GM12878 (cell line): ENCODE data around the gene PRMT7. TPM values are rescaled to one million over a fixed set of nuclear protein-coding genes. Genes with fewer than 3 reads are reported as not detected.

Experiments
- ATAC-seq: fragments of 200-7000 bp; cut with Tn5 transposase; 3 replicates; pipeline ENCODE4 v1.9.1; 2020; ENCODE audit warnings: mild to moderate bottlenecking, moderate library complexity
- BruUV-seq: library from RNA; stranded (reverse); fragments of 400-500 nt; replicated peaks from 2 replicates; lab custom pipeline; 2021; lab: Mats Ljungman, UMichigan
- CTCF ChIA-PET: fragments of 300-600 bp; sonication (Branson Sonifier 250); formaldehyde crosslinking; extraction: SDS; loops from one replicate; lab custom pipeline; 2021; ENCODE audit warnings: inconsistent platforms; lab: Yijun Ruan, JAX
- POLR2A ChIA-PET: fragments of 350-600 bp; formaldehyde crosslinking; extraction: SDS; loops from one replicate; lab custom pipeline; 2021; ENCODE audit warnings: inconsistent platforms; lab: Charles Lee
- RAD21 ChIA-PET: fragments of 300-600 bp; sonication (Branson Sonifier 250); formaldehyde crosslinking; loops from one replicate; lab custom pipeline; 2023; ENCODE audit warnings: antibody characterized with exemption; ENCODE audit not compliant: unreplicated experiment; lab: Charles Lee
- SMC1A ChIA-PET: fragments of 300-600 bp; sonication (Branson Sonifier 250); formaldehyde crosslinking; loops from one replicate; lab custom pipeline; 2023; ENCODE audit not compliant: unreplicated experiment, uncharacterized antibody; lab: Charles Lee
- DNase-seq: peaks from one replicate; pipeline ENCODE4 v3.0.0-alpha.2; 2011; ENCODE audit warnings: low read depth, low spot score
- FAIRE-seq: peaks from 3 replicates; lab custom pipeline; 2011; peaks lifted over from hg19 to GRCh38; lab: Jason Lieb, UNC
- H2AFZ ChIP-seq: 2 replicates; pipeline ENCODE4 v1.6.0; 2011; ENCODE audit warnings: low read depth, low read length, control low read depth; ENCODE audit not compliant: control insufficient read depth
- H3K27ac ChIP-seq: 2 replicates; pipeline ENCODE4 v1.5.1; 2011; ENCODE audit warnings: control low read depth; ENCODE audit not compliant: control insufficient read depth, insufficient read depth
- H3K27me3 ChIP-seq, 2 experiments: replicated peaks in 1 of 2; 2 replicates each; pipeline versions ENCODE4 v1.6.0 to v1.6.1; 2011; ENCODE audit warnings: low read length in 1 of 2; ENCODE audit not compliant: control insufficient read depth in 2 of 2, insufficient read depth in 2 of 2
- H3K36me3 ChIP-seq, 2 experiments: 2 replicates each; pipeline ENCODE4 v1.5.1; 2011; ENCODE audit warnings: low read length in 1 of 2; ENCODE audit not compliant: control insufficient read depth in 2 of 2, insufficient read depth in 2 of 2
- H3K4me1 ChIP-seq: 2 replicates; pipeline ENCODE4 v1.6.1; 2011; ENCODE audit warnings: mild to moderate bottlenecking, low read length, moderate library complexity, mixed read lengths; ENCODE audit not compliant: control insufficient read depth, insufficient read depth
- H3K4me2 ChIP-seq: 2 replicates; pipeline ENCODE4 v1.6.0; 2011; ENCODE audit warnings: control low read depth; ENCODE audit not compliant: control insufficient read depth, insufficient read depth
- H3K4me3 ChIP-seq: fragments of 200-600 bp; sonication (generic); 2 replicates; pipeline ENCODE4 v1.5.1; 2016
- H3K79me2 ChIP-seq: 2 replicates; pipeline ENCODE4 v1.6.0; 2011; ENCODE audit warnings: low read length; ENCODE audit not compliant: control insufficient read depth, insufficient read depth
- H3K9ac ChIP-seq: 2 replicates; pipeline ENCODE4 v1.8.0; 2011; ENCODE audit warnings: low read length, control low read depth, mixed read lengths; ENCODE audit not compliant: control insufficient read depth, insufficient read depth
- H3K9me3 ChIP-seq: replicated peaks from 3 replicates; pipeline ENCODE4 v1.5.1; 2011; ENCODE audit warnings: mild to moderate bottlenecking, low read length; ENCODE audit not compliant: control insufficient read depth, insufficient read depth
- H4K20me1 ChIP-seq: 2 replicates; pipeline ENCODE4 v1.6.0; 2011; ENCODE audit not compliant: control insufficient read depth, insufficient read depth
- BMI1 ChIP-seq: fragments of 450-650 bp; IDR thresholded peaks from 2 replicates; pipeline ENCODE4 v1.6.1; 2016; ENCODE audit warnings: mild to moderate bottlenecking, moderate library complexity, borderline replicate concordance
- CBX5 ChIP-seq: sonication (generic); IDR thresholded peaks from 2 replicates; pipeline ENCODE4 v1.6.1; 2016; ENCODE audit warnings: low read depth, moderate library complexity, mild to moderate bottlenecking, inconsistent platforms
- CEBPZ ChIP-seq: fragments of 150-350 bp; IDR thresholded peaks from 2 replicates; pipeline ENCODE4 v1.6.1; 2016; ENCODE audit warnings: low read depth, low read length
- CHD1 ChIP-seq: IDR thresholded peaks from 2 replicates; pipeline ENCODE4 v1.6.1; 2012; ENCODE audit warnings: low read depth, low read length, improper control_type of control experiment
- CREB1 ChIP-seq: IDR thresholded peaks from 2 replicates; pipeline ENCODE4 v1.6.1; 2012; ENCODE audit warnings: low read depth, mild to moderate bottlenecking, inconsistent platforms
- GATAD2B ChIP-seq: fragments of 450-650 bp; conservative IDR thresholded peaks from 2 replicates; pipeline ENCODE4 v1.6.1; 2017; ENCODE audit warnings: low read depth, mild to moderate bottlenecking, moderate library complexity
- MTA3 ChIP-seq: IDR thresholded peaks from 2 replicates; pipeline ENCODE4 v1.6.1; 2012; ENCODE audit warnings: low read length, inconsistent platforms, borderline replicate concordance
- NFYA ChIP-seq: IDR thresholded peaks from 2 replicates; pipeline ENCODE4 v1.6.1; 2011; ENCODE audit warnings: low read depth, mild to moderate bottlenecking, low read length, improper control_type of control experiment, borderline replicate concordance
- RB1 ChIP-seq: fragments of 450-650 bp; formaldehyde crosslinking; IDR thresholded peaks from 2 replicates; pipeline ENCODE4 v1.6.1; 2017; ENCODE audit warnings: mild to moderate bottlenecking, borderline replicate concordance
- SIX5 ChIP-seq: IDR thresholded peaks from 2 replicates; pipeline ENCODE4 v1.6.1; 2011; ENCODE audit warnings: mild to moderate bottlenecking, low read depth, low read length, moderate library complexity; ENCODE audit not compliant: severe bottlenecking
- SMAD5 ChIP-seq: IDR thresholded peaks from 2 replicates; pipeline ENCODE4 v1.6.1; 2016; ENCODE audit warnings: antibody characterized with exemption, low read depth
- SMC3 ChIP-seq: IDR thresholded peaks from 2 replicates; pipeline ENCODE4 v1.6.1; 2011; ENCODE audit warnings: low read length, improper control_type of control experiment, borderline replicate concordance
- SPI1 ChIP-seq: IDR thresholded peaks from 2 replicates; pipeline ENCODE4 v1.6.1; 2011; ENCODE audit warnings: low read depth, mild to moderate bottlenecking, low read length, moderate library complexity, borderline replicate concordance; ENCODE audit not compliant: insufficient read depth
- TBL1XR1 ChIP-seq: IDR thresholded peaks from 2 replicates; pipeline ENCODE4 v1.6.1; 2012; ENCODE audit warnings: low read depth, low read length, improper control_type of control experiment
- ZBED1 ChIP-seq: IDR thresholded peaks from 2 replicates; pipeline ENCODE4 v1.6.1; 2016; ENCODE audit warnings: borderline replicate concordance
- WGBS: methylation state at CpG from one replicate; pipeline ENCODE4 v1.1.6; 2016; ENCODE audit warnings: low lambda C conversion rate; ENCODE audit not compliant: insufficient replicate concordance, insufficient coverage; ENCODE audit errors: missing lambda C conversion rate; 5-methylcytosine and 5-hydroxymethylcytosine counted together
- in situ Hi-C: fragments of 300-500 bp; cut with MboI; formaldehyde crosslinking; loops from 9 replicates; pipeline ENCODE4 v1.14.3; 2018; ENCODE audit warnings: mixed read lengths
- intact Hi-C: fragments of 100-400 bp; cut with micrococcal nuclease; formaldehyde crosslinking; loops from one replicate; pipeline ENCODE4 v1.14.2; 2022; ENCODE audit not compliant: unreplicated experiment
- polyA plus RNA-seq, 11 experiments: library from polyadenylated mRNA; depleted of rRNA in 4 of 11; unstranded in 6 of 11; stranded (reverse) in 5 of 11; fragments of >200 nt; fragmentation: Nextera tagmentation in 4 of 11; fragmentation: Illumina TruSeq in 1 of 11; extraction: Ambion mirVana in 4 of 11; extraction: Trizol in 1 of 11; gene quantifications; 1 replicate in 1 of 11; 2 replicates in 10 of 11; pipeline versions ENCODE4 v1.2.1 to v1.2.3, GENCODE V29; 2011 to 2016; ENCODE audit warnings: inconsistent platforms in 2 of 11, missing spikeins in 2 of 11, low read depth in 1 of 11
- total RNA-seq, 4 experiments: library from RNA; depleted of rRNA in 3 of 4; stranded (reverse); fragments of >200 nt in 3 of 4; fragmentation: Illumina TruSeq in 1 of 4; extraction: Trizol in 1 of 4; gene quantifications; 2 replicates each; pipeline versions ENCODE4 v1.2.1 to v1.2.3, GENCODE V29; 2013 to 2021
- TF ChIP-seq, protein P1 (sequence below): fragments of 450-650 bp; IDR thresholded peaks from 2 replicates; pipeline ENCODE4 v1.6.1; 2016; ENCODE audit warnings: mild to moderate bottlenecking
- TF ChIP-seq, protein P2 (sequence below): IDR thresholded peaks from 2 replicates; pipeline ENCODE4 v1.6.1; 2011; ENCODE audit warnings: borderline replicate concordance, low read depth, mild to moderate bottlenecking, moderate library complexity, low read length; ENCODE audit not compliant: insufficient read depth, poor library complexity, severe bottlenecking

The PRMT7 gene
- total and polyA plus RNA-seq, 10 of the 15 experiments (the other 5 are each of a cell fraction or from before 2014, with no cell fraction given), result 5.1 to 56.1 (median 42.0) TPM

DNA sequence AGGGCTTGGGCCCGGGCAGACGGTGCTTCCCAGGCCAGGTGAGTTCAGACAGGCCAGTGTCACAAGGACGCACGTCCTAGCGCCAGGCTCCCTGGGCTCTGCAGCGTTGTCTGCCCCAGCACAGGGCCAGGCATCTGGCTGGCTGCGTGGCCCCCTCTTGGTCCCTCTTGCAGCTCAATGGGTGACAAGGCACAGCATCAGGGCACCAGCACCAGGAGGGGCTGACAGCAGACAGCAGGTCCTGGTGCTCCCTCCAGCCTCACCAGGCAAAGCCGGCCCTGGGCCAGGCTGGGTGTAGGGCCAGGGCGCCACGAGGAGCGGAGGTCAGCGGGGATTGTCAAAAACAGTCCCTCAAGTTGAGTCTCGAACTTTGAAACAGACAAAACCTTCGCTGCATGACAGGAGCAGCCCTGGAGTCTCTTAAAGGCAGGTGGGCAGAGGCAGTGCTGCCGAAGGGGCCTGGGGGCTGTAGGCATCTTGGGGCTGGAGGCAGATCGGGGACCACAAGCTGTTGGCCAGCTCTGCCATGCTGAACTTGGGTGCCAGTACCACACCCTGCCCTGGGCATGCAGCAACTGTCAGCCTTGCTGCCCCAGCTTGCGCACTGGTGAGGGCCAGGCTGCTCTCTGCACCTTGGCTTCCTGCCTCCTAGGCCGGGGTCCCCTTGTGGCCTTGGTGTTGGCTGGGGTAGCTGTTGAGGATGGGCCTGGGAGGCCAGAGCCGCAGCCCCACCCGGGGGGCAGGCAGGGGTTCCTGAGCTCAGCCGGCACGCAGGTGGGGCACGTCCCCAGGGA is 48.8 kb downstream of the PRMT7 start:
- peaks cover 15 to 29% of the 10 kb centered on the region in 2 experiments for H3K36me3 ChIP-seq
- H3K27ac ChIP-seq, result no peak overlapping the region
- CTCF ChIA-PET, result interaction anchor here (0.8 kb wide), 2 partner anchors 9 to 102 kb away, joined by 3 read pairs; no protein-coding TSS in a partner anchor
- intact Hi-C loops, result no loop called here
- no peak for FAIRE-seq
- in situ Hi-C loops, result no loop called here
- H3K79me2 ChIP-seq, result no peaks in the 10 kb centered on the region
- RAD21 ChIA-PET, result no interaction called here
- SMC1A ChIA-PET, result no interaction called here
- DNase-seq, result no peak
- H2AFZ ChIP-seq, result no peak overlapping the region
- H3K4me2 ChIP-seq, result no peak overlapping the region
- H4K20me1 ChIP-seq, result no peaks in the 10 kb centered on the region
- no TSS peak for BruUV-seq
- POLR2A ChIA-PET, result no interaction called here
- no peak for ATAC-seq
- H3K4me3 ChIP-seq, result no peak overlapping the region
- no peaks in the 10 kb centered on the region for H3K27me3 ChIP-seq
- H3K4me1 ChIP-seq, result peaks cover 23% of the 10 kb centered on the region
- H3K9me3 ChIP-seq, result no peaks in the 10 kb centered on the region
- H3K9ac ChIP-seq, result no peak overlapping the region
- WGBS, result 96% methylated on average over 23 of the region's 23 CpGs
- TF ChIP-seq CBX5 (no peak), CEBPZ (no peak), SIX5 (no peak), SMAD5 (no peak), ZBED1 (no peak), GATAD2B (no peak), BMI1 (no peak), CREB1 (no peak), NFYA (no peak), TBL1XR1 (no peak), SMC3 (no peak), SPI1 (no peak), MTA3 (no peak), RB1 (no peak), CHD1 (no peak)
- TF ChIP-seq, protein P1, sequence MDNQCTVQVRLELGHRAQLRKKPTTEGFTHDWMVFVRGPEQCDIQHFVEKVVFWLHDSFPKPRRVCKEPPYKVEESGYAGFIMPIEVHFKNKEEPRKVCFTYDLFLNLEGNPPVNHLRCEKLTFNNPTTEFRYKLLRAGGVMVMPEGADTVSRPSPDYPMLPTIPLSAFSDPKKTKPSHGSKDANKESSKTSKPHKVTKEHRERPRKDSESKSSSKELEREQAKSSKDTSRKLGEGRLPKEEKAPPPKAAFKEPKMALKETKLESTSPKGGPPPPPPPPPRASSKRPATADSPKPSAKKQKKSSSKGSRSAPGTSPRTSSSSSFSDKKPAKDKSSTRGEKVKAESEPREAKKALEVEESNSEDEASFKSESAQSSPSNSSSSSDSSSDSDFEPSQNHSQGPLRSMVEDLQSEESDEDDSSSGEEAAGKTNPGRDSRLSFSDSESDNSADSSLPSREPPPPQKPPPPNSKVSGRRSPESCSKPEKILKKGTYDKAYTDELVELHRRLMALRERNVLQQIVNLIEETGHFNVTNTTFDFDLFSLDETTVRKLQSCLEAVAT, result no peak
- TF ChIP-seq, protein P2, sequence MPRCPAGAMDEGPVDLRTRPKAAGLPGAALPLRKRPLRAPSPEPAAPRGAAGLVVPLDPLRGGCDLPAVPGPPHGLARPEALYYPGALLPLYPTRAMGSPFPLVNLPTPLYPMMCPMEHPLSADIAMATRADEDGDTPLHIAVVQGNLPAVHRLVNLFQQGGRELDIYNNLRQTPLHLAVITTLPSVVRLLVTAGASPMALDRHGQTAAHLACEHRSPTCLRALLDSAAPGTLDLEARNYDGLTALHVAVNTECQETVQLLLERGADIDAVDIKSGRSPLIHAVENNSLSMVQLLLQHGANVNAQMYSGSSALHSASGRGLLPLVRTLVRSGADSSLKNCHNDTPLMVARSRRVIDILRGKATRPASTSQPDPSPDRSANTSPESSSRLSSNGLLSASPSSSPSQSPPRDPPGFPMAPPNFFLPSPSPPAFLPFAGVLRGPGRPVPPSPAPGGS, result no peak
